HG02943 (cell line): Measurements from ENCODE around the gene WRAP73.
"Not testable (repeated sequence)": the region's sequence is repeated elsewhere in the genome, so short reads cannot be mapped to it uniquely, and the experiment has no call there.

Experiments
- ATAC-seq: cut with Tn5 transposase; IDR thresholded peaks from one replicate; pipeline ENCODE4 v1.9.1; 2021; ENCODE audit warnings: mild to moderate bottlenecking, low read depth, moderate library complexity; ENCODE audit not compliant: unreplicated experiment

WRAP73 gene

GRCh38 chr1:3601743-3602142 is 48.2 kb downstream of the WRAP73 start:
- no peak for ATAC-seq

GRCh38 chr1:3600354-3600753 is 49.5 kb downstream of the WRAP73 start:
- no peak for ATAC-seq

GRCh38 chr1:3599816-3600215 is 50.1 kb downstream of the WRAP73 start:
- ATAC-seq: no peak

- ATAC-seq: no peak
These were observed 50.6 kb downstream of the WRAP73 start for GRCh38 chr1:3599286-3599811.

- ATAC-seq: no peak
These were observed 51.2 kb downstream of the WRAP73 start for GRCh38 chr1:3598522-3599285.

GRCh38 chr1:3598051-3598491 is 51.8 kb downstream of the WRAP73 start:
- ATAC-seq: no peak

GRCh38 chr1:3597599-3597964 is 52.3 kb downstream of the WRAP73 start:
- no peak for ATAC-seq

- no peak for ATAC-seq
These were observed 53.0 kb downstream of the WRAP73 start for GRCh38 chr1:3596663-3597598.

GRCh38 chr1:3595949-3596348 is 54.0 kb downstream of the WRAP73 start:
- no peak for ATAC-seq

- ATAC-seq: no peak
These were observed 55.1 kb downstream of the WRAP73 start for GRCh38 chr1:3594706-3595377.

- ATAC-seq: no peak
These were observed 56.2 kb downstream of the WRAP73 start for GRCh38 chr1:3593745-3594144.

- ATAC-seq: no peak
These were observed 56.6 kb downstream of the WRAP73 start for GRCh38 chr1:3593334-3593733.

GRCh38 chr1:3590951-3591865 is 58.7 kb downstream of the WRAP73 start:
- no peak for ATAC-seq

- no peak for ATAC-seq
These were observed 59.7 kb downstream of the WRAP73 start for GRCh38 chr1:3590139-3590763.

- ATAC-seq: no peak
These were observed 61.5 kb downstream of the WRAP73 start for GRCh38 chr1:3588395-3588794.

GRCh38 chr1:3586986-3587759 is 62.7 kb downstream of the WRAP73 start:
- no peak for ATAC-seq

GRCh38 chr1:3585940-3586568 is 63.8 kb downstream of the WRAP73 start:
- ATAC-seq: no peak

GRCh38 chr1:3585353-3585868 is 64.5 kb downstream of the WRAP73 start:
- not testable (repeated sequence) for ATAC-seq
